Endothelial cell of umbilical vein (primary cell): Measurements from ENCODE around the gene LILRA1. TPM values are rescaled to one million over a fixed set of nuclear protein-coding genes. Genes with fewer than 3 reads are reported as not detected.

Experiments
- BruUV-seq: library from RNA; stranded (reverse); fragments of 400-500 nt; replicated peaks from 2 replicates; lab custom pipeline; 2021; lab: Mats Ljungman, UMichigan
- CTCF ChIA-PET: fragments of 300-600, 350-600 bp; sonication (Branson Sonifier 250); formaldehyde crosslinking; loops from one replicate; lab custom pipeline; 2021; ENCODE audit warnings: antibody characterized with exemption, inconsistent platforms; lab: Charles Lee
- POLR2A ChIA-PET: fragments of 300-600, 350-600 bp; sonication (Branson Sonifier 250); formaldehyde crosslinking; loops from one replicate; lab custom pipeline; 2021; ENCODE audit warnings: antibody characterized with exemption, inconsistent platforms; lab: Charles Lee
- DNase-seq: peaks from one replicate; pipeline ENCODE4 v3.0.0-alpha.2; 2011; ENCODE audit warnings: low read depth, low spot score
- FAIRE-seq: peaks from 2 replicates; lab custom pipeline; 2011; peaks lifted over from hg19 to GRCh38; lab: Jason Lieb, UNC
- H2AFZ ChIP-seq: 2 replicates; pipeline ENCODE4 v1.6.0; 2012; ENCODE audit warnings: low read depth, low read length, control low read depth, inconsistent platforms
- H3K27ac ChIP-seq: 2 replicates; pipeline ENCODE4 v1.5.1; 2011; ENCODE audit warnings: low read depth, mild to moderate bottlenecking, control low read depth, low read length, moderate library complexity; ENCODE audit not compliant: insufficient read depth
- H3K27me3 ChIP-seq, 2 experiments: 2 replicates each; pipeline versions ENCODE4 v1.6.0 to v1.6.1; 2011; ENCODE audit warnings: low read length in 2 of 2, mixed read lengths in 1 of 2; ENCODE audit not compliant: control insufficient read depth in 2 of 2, insufficient read depth in 2 of 2
- H3K36me3 ChIP-seq, 2 experiments: 2 replicates in 1 of 2; 3 replicates in 1 of 2; pipeline ENCODE4 v1.5.1; 2011; ENCODE audit warnings: low read length in 2 of 2, mild to moderate bottlenecking in 1 of 2, moderate library complexity in 1 of 2; ENCODE audit not compliant: control insufficient read depth in 2 of 2, insufficient read depth in 2 of 2; ENCODE audit errors: extremely low read depth in 1 of 2
- H3K4me1 ChIP-seq: 3 replicates; pipeline ENCODE4 v1.5.1; 2011; ENCODE audit warnings: mild to moderate bottlenecking, low read length; ENCODE audit not compliant: control insufficient read depth, insufficient read depth; ENCODE audit errors: extremely low read depth
- H3K4me2 ChIP-seq: 2 replicates; pipeline ENCODE4 v1.6.1; 2011; ENCODE audit warnings: low read length, control low read depth, mixed read lengths; ENCODE audit not compliant: insufficient read depth
- H3K4me3 ChIP-seq, 3 experiments: fragments of 200-600 bp in 1 of 3; sonication (generic), shearing (Covaris generic) in 1 of 3; replicated peaks in 1 of 3; 2 replicates each; pipeline ENCODE4 v1.5.1; 2011 to 2016; ENCODE audit warnings: control low read depth in 3 of 3, low read length in 3 of 3, mild to moderate bottlenecking in 2 of 3, inconsistent platforms in 1 of 3, low read depth in 1 of 3, moderate library complexity in 1 of 3; ENCODE audit not compliant: insufficient read depth in 1 of 3
- H3K79me2 ChIP-seq: 2 replicates; pipeline ENCODE4 v1.6.0; 2012; ENCODE audit warnings: low read length, inconsistent platforms; ENCODE audit not compliant: control insufficient read depth, insufficient read depth
- H3K9ac ChIP-seq: replicated peaks from 2 replicates; pipeline ENCODE3; 2011; ENCODE audit warnings: low read length, control low read depth; ENCODE audit not compliant: insufficient read depth; ENCODE audit errors: extremely low read depth
- H3K9me1 ChIP-seq: replicated peaks from 3 replicates; pipeline ENCODE4 v1.6.0; 2011; ENCODE audit warnings: mild to moderate bottlenecking, low read length; ENCODE audit not compliant: control insufficient read depth, insufficient read depth; ENCODE audit errors: extremely low read depth
- H3K9me3 ChIP-seq: replicated peaks from 2 replicates; pipeline ENCODE4 v1.5.1; 2012; ENCODE audit warnings: low read length, inconsistent platforms; ENCODE audit not compliant: control insufficient read depth, insufficient read depth
- H4K20me1 ChIP-seq: replicated peaks from 2 replicates; pipeline ENCODE3; 2011; ENCODE audit warnings: mild to moderate bottlenecking, low read length; ENCODE audit not compliant: control insufficient read depth, insufficient read depth; ENCODE audit errors: extremely low read depth
- EZH2 ChIP-seq: IDR thresholded peaks from 2 replicates; pipeline ENCODE4 v1.6.1; 2012; ENCODE audit warnings: borderline replicate concordance, low read depth, mild to moderate bottlenecking, moderate library complexity, low read length, inconsistent platforms; ENCODE audit not compliant: severe bottlenecking
- FOS ChIP-seq: IDR thresholded peaks from 2 replicates; pipeline ENCODE4 v1.6.1; 2011; ENCODE audit warnings: mild to moderate bottlenecking, low read length, moderate library complexity, borderline replicate concordance; ENCODE audit not compliant: insufficient read depth
- GATA2 ChIP-seq: IDR thresholded peaks from 2 replicates; pipeline ENCODE4 v1.7.0; 2011; ENCODE audit warnings: low read depth, mild to moderate bottlenecking, moderate library complexity, mixed read lengths, low read length; ENCODE audit not compliant: insufficient read length, insufficient read depth
- JUN ChIP-seq: IDR thresholded peaks from 2 replicates; pipeline ENCODE4 v1.6.1; 2011; ENCODE audit warnings: borderline replicate concordance, low read depth; ENCODE audit not compliant: insufficient read length, insufficient read depth
- MYC ChIP-seq: IDR thresholded peaks from one replicate; pipeline ENCODE4 v1.6.1; 2011; ENCODE audit warnings: mild to moderate bottlenecking, low read depth, low read length
- POLR2A ChIP-seq: IDR thresholded peaks from 2 replicates; pipeline ENCODE4 v1.6.1; 2012; ENCODE audit warnings: low read depth, mild to moderate bottlenecking, control low read depth, low read length
- POLR2AphosphoS5 ChIP-seq: IDR thresholded peaks from 2 replicates; pipeline ENCODE4 v1.6.1; 2012; ENCODE audit warnings: low read depth, mild to moderate bottlenecking, control low read depth, low read length, moderate library complexity; ENCODE audit not compliant: insufficient read depth
- dilution Hi-C: fragments of 300-500 bp; cut with MboI; formaldehyde crosslinking; loops from one replicate; pipeline ENCODE4 v1.15.0; 2019; ENCODE audit warnings: low sequenced_read_pairs; ENCODE audit not compliant: extremely low pct_ligation_motif_present
- intact Hi-C: fragments of 100-400 bp; cut with micrococcal nuclease; formaldehyde crosslinking; loops from one replicate; pipeline ENCODE4 v1.10.0; 2022
- polyA plus RNA-seq, 4 experiments: library from polyadenylated mRNA; depleted of rRNA in 3 of 4; stranded (reverse) in 3 of 4; unstranded in 1 of 4; fragments of >200 nt; gene quantifications; 2 replicates each; pipeline versions ENCODE4 v1.2.1 to v1.2.3, GENCODE V29; 2011 to 2012; ENCODE audit warnings: missing spikeins in 1 of 4
- total RNA-seq: library from RNA; stranded (reverse); gene quantifications from 2 replicates; pipeline ENCODE4 v1.2.3, GENCODE V29; 2021
- TF ChIP-seq, protein P1 (sequence below), 2 donors: IDR thresholded peaks; 1 replicate in 1 of 2; 2 replicates in 1 of 2; pipeline ENCODE4 v1.5.1; 2011; ENCODE audit warnings: low read length in 2 of 2, mild to moderate bottlenecking in 2 of 2, moderate library complexity in 2 of 2, control low read depth in 1 of 2, inconsistent platforms in 1 of 2, low read depth in 1 of 2; ENCODE audit not compliant: insufficient read depth in 1 of 2; ENCODE audit errors: extremely low read depth in 1 of 2
- TF ChIP-seq, protein P2 (sequence below): IDR thresholded peaks from 2 replicates; pipeline ENCODE4 v1.6.1; 2011; ENCODE audit not compliant: insufficient read depth, insufficient read length

Gene LILRA1
- total and polyA plus RNA-seq, 2 donors (not counting 3 experiments of a cell fraction or from before 2014, with no cell fraction given) = not detected

DNA sequence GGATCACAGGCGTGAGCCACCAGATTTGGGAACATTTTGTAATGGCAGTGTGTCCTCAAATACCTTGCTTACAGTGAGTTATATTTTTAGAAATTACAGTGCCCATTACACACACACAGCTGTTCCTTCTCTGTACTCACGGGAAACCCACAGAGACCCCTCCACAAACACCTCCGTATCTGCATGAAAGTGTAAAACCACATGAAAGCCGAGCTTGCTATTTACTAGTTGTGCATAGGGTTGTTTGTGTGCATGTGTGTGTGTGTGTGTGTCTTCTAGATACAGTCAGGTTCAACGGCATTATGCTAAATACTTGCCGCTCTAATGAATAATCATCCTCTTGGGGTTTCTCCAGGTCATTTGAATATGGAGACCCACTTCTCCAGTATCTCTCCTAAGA, 42.1 kb upstream of the LILRA1 start:
- no peak overlapping the region for H3K27ac ChIP-seq
- no peak overlapping the region for H3K4me3 ChIP-seq
- dilution Hi-C loops (no loop called here), intact Hi-C loops (no loop called here)
- ChIA-PET POLR2A (no interaction called here), CTCF (no interaction called here)
- H3K79me2 ChIP-seq = no peaks in the 10 kb centered on the region
- TF ChIP-seq FOS = no peak
- TF ChIP-seq POLR2A = no peak
- no peak for TF ChIP-seq MYC
- no peak for TF ChIP-seq POLR2AphosphoS5
- no peak for TF ChIP-seq JUN
- TF ChIP-seq, protein P1, sequence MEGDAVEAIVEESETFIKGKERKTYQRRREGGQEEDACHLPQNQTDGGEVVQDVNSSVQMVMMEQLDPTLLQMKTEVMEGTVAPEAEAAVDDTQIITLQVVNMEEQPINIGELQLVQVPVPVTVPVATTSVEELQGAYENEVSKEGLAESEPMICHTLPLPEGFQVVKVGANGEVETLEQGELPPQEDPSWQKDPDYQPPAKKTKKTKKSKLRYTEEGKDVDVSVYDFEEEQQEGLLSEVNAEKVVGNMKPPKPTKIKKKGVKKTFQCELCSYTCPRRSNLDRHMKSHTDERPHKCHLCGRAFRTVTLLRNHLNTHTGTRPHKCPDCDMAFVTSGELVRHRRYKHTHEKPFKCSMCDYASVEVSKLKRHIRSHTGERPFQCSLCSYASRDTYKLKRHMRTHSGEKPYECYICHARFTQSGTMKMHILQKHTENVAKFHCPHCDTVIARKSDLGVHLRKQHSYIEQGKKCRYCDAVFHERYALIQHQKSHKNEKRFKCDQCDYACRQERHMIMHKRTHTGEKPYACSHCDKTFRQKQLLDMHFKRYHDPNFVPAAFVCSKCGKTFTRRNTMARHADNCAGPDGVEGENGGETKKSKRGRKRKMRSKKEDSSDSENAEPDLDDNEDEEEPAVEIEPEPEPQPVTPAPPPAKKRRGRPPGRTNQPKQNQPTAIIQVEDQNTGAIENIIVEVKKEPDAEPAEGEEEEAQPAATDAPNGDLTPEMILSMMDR (IDR thresholded peaks at IDR 0.05; ENCODE audit: extremely low read depth in 1 of 2, insufficient read depth in 1 of 2, low read depth in 1 of 2, low read length in 2 of 2) = no peak
- TF ChIP-seq GATA2 = no peak
- TF ChIP-seq, protein P2, sequence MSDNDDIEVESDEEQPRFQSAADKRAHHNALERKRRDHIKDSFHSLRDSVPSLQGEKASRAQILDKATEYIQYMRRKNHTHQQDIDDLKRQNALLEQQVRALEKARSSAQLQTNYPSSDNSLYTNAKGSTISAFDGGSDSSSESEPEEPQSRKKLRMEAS = no peak
- no peak for TF ChIP-seq EZH2
- no peaks in the 10 kb centered on the region for H4K20me1 ChIP-seq
- no peaks in the 10 kb centered on the region for H3K9me1 ChIP-seq
- no peak overlapping the region for H3K9ac ChIP-seq
- no peaks in the 10 kb centered on the region for H3K27me3 ChIP-seq
- FAIRE-seq = no peak
- H3K9me3 ChIP-seq = peaks cover 2% of the 10 kb centered on the region
- H3K36me3 ChIP-seq = no peaks in the 10 kb centered on the region
- BruUV-seq = no TSS peak
- no peak overlapping the region for H2AFZ ChIP-seq
- no peak overlapping the region for H3K4me2 ChIP-seq
- no peaks in the 10 kb centered on the region for H3K4me1 ChIP-seq
- no peak for DNase-seq
